Spleen (tissue), 11 donors: ENCODE measurements around the gene UBC. TPM values are rescaled to one million over a fixed set of nuclear protein-coding genes. Genes with fewer than 3 reads are reported as not detected.
"Not testable (repeated sequence)": the region's sequence is repeated elsewhere in the genome, so short reads cannot be mapped to it uniquely, and the experiment has no call there.

Source experiments
- DNase-seq: peaks from one replicate; pipeline ENCODE4 v3.0.0-alpha.2; 2020
- H3K27ac ChIP-seq, 8 donors: fragments of 200-600 bp; sonication (generic) in 7 of 8; 1 replicate in 4 of 8; 2 replicates in 4 of 8; pipeline versions ENCODE4 v1.5.0 to v1.8.0; 2016 to 2021; ENCODE audit warnings: inconsistent platforms in 4 of 8, mild to moderate bottlenecking in 4 of 8, moderate library complexity in 1 of 8
- H3K27me3 ChIP-seq, 7 donors: fragments of 200-600 bp; sonication (generic) in 6 of 7; replicated peaks in 1 of 7; 1 replicate in 4 of 7; 2 replicates in 3 of 7; pipeline versions ENCODE4 v1.5.0 to v1.8.0; 2016 to 2021; ENCODE audit warnings: inconsistent platforms in 3 of 7, mild to moderate bottlenecking in 1 of 7
- H3K36me3 ChIP-seq, 6 donors: fragments of 200-600 bp; sonication (generic) in 5 of 6; 1 replicate in 4 of 6; 2 replicates in 2 of 6; pipeline versions ENCODE4 v1.5.0 to v1.8.0; 2016 to 2021; ENCODE audit warnings: inconsistent platforms in 2 of 6
- H3K4me1 ChIP-seq, 6 donors: fragments of 200-600 bp; sonication (generic) in 5 of 6; 1 replicate in 3 of 6; 2 replicates in 3 of 6; pipeline versions ENCODE4 v1.5.0 to v1.8.0; 2016 to 2021; ENCODE audit warnings: inconsistent platforms in 3 of 6
- H3K4me3 ChIP-seq, 8 donors: fragments of 200-600 bp; sonication (generic) in 7 of 8; 1 replicate in 4 of 8; 2 replicates in 4 of 8; pipeline versions ENCODE4 v1.5.0 to v1.8.0; 2016 to 2021; ENCODE audit warnings: inconsistent platforms in 4 of 8, mild to moderate bottlenecking in 4 of 8, moderate library complexity in 2 of 8
- H3K9me3 ChIP-seq, 8 donors: fragments of 200-600 bp; sonication (generic) in 7 of 8; 1 replicate in 4 of 8; 2 replicates in 4 of 8; pipeline versions ENCODE4 v1.5.0 to v1.8.0; 2016 to 2021; ENCODE audit warnings: inconsistent platforms in 4 of 8
- CTCF ChIP-seq, 11 experiments: fragments of 200-600 bp in 7 of 11; fragments of 450-650 bp in 4 of 11; sonication (generic) in 4 of 11; IDR thresholded peaks in 8 of 11; conservative IDR thresholded peaks in 3 of 11; 1 replicate in 7 of 11; 2 replicates in 4 of 11; pipeline versions ENCODE4 v1.4.0 to v1.8.0; 2016 to 2021; ENCODE audit warnings: antibody characterized with exemption in 11 of 11, inconsistent platforms in 4 of 11, mild to moderate bottlenecking in 1 of 11
- POLR2A ChIP-seq, 3 donors: fragments of 450-650 bp; IDR thresholded peaks; one replicate each; pipeline ENCODE4 v1.5.1; 2017; ENCODE audit warnings: antibody characterized with exemption in 3 of 3, mild to moderate bottlenecking in 1 of 3
- POLR2AphosphoS5 ChIP-seq, 3 donors: sonication (generic); formaldehyde crosslinking; IDR thresholded peaks; one replicate each; pipeline ENCODE4 v1.5.1; 2017; ENCODE audit warnings: antibody characterized with exemption in 3 of 3
- WGBS, 5 donors: extraction: QIAGEN DNeasy Blood & Tissue Kit in 3 of 5; methylation state at CpG; one replicate each; pipeline versions ENCODE4 v1.1.5 to v1.1.7; 2013 to 2018; 5-methylcytosine and 5-hydroxymethylcytosine counted together
- intact Hi-C: fragments of 100-400 bp; cut with DNase I; formaldehyde crosslinking; loops from one replicate; pipeline ENCODE4 v1.15.0; 2023; ENCODE audit warnings: low total_unique reads
- polyA plus RNA-seq, 3 donors: library from polyadenylated mRNA; stranded (reverse); fragments of 200-250 nt; gene quantifications; one replicate each; pipeline ENCODE4 v1.2.1, GENCODE V29; 2013
- total RNA-seq, 7 donors: library from RNA; depleted of rRNA in 3 of 7; stranded (reverse); fragments of >200 nt in 3 of 7; fragmentation: NEBNext Ultra II Directional in 4 of 7; extraction: Animal tissue kit (Norgen Biotek cat#: 25700) in 4 of 7; gene quantifications; one replicate each; pipeline versions ENCODE4 v1.1.0 to v1.2.1, GENCODE V29; 2016 to 2021
- donor health status: healthy with polysubstance abuse.
- donor health status: DM: no; HTN: no; CAD: no; lungs with moderate emphysema.
- donor health status: DM: no; HTN: no; CAD: no.
- donor health status: Bipolar disorder and iron deficiency.
- donor health status: healthy.
- donor health status: DM: no; HTN: no; CAD: no.
- donor health status: DM: yes; HTN: yes; CAD: no.

The UBC gene
- total and polyA plus RNA-seq, 10 donors: 623 to 1,107 (median 865) TPM

DNA sequence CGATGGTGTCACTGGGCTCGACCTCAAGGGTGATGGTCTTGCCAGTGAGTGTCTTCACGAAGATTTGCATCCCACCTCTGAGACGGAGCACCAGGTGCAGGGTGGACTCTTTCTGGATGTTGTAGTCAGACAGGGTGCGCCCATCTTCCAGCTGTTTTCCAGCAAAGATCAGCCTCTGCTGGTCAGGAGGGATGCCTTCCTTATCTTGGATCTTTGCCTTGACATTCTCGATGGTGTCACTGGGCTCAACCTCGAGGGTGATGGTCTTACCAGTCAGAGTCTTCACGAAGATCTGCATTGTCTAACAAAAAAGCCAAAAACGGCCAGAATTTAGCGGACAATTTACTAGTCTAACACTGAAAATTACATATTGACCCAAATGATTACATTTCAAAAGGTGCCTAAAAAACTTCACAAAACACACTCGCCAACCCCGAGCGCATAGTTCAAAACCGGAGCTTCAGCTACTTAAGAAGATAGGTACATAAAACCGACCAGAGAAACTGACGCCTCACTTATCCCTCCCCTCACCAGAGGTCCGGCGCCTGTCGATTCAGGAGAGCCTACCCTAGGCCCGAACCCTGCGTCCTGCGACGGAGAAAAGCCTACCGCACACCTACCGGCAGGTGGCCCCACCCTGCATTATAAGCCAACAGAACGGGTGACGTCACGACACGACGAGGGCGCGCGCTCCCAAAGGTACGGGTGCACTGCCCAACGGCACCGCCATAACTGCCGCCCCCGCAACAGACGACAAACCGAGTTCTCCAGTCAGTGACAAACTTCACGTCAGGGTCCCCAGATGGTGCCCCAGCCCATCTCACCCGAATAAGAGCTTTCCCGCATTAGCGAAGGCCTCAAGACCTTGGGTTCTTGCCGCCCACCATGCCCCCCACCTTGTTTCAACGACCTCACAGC lies 717 bp downstream of the UBC start:
- TF ChIP-seq POLR2A (IDR thresholded peaks at IDR 0.05) (no peak), CTCF (IDR thresholded peaks at IDR 0.05 in 8 of 11, conservative IDR thresholded peaks at IDR 0.05 in 3 of 11) (peak; percentile 70 to 95 (median 89)), POLR2AphosphoS5 (IDR thresholded peaks at IDR 0.05) (no peak)
- H3K27ac ChIP-seq: peak overlapping the region; percentile 98 to 100 (median 100)
- intact Hi-C loops: no loop called here
- H3K9me3 ChIP-seq: no peaks in the 10 kb centered on the region
- peak overlapping the region; percentile 60 to 93 (median 78) for H3K4me3 ChIP-seq
- WGBS, 5 donors: 5 to 14% (median 7%) methylated on average over 26 to 46 of the region's 46 CpGs
- DNase-seq: peak; percentile 98
- peaks cover 56 to 84% (median 76%) of the 10 kb centered on the region in 6 donors for H3K4me1 ChIP-seq
- no peaks in the 10 kb centered on the region for H3K27me3 ChIP-seq
- peaks cover 0 to 40% (median 27%) of the 10 kb centered on the region in 6 donors for H3K36me3 ChIP-seq

- H3K27me3 ChIP-seq, intact Hi-C loops, H3K9me3 ChIP-seq: not testable (repeated sequence)
- Histone ChIP-seq H3K4me1 (peaks cover 45 to 77% (median 66%) of the 10 kb centered on the region in 6 donors), H3K36me3 (peaks cover 0 to 40% (median 27%) of the 10 kb centered on the region in 6 donors), H3K27ac (peak overlapping the region in 3 of 8 donors; percentile 99 to 100 (median 100)), H3K4me3 (peak overlapping the region in 7 of 8 donors; percentile 60 to 88 (median 77))
- TF ChIP-seq POLR2AphosphoS5 (IDR thresholded peaks at IDR 0.05): peak in 2 of 3 donors; percentile 26 to 76
- WGBS, 5 donors: 64 to 84% (median 75%) methylated on average over 14 to 19 of the region's 21 CpGs
- DNase-seq: peak; percentile 54
Observed at GRCh38 chr12:124912529-124913287, 1.7 kb downstream of the UBC start.

- H3K27me3 ChIP-seq, DNase-seq, H3K9me3 ChIP-seq, intact Hi-C loops: not testable (repeated sequence)
- Histone ChIP-seq H3K4me1 (peaks cover 45 to 73% (median 64%) of the 10 kb centered on the region in 6 donors), H3K36me3 (peaks cover 0 to 40% (median 27%) of the 10 kb centered on the region in 6 donors), H3K4me3 (peak overlapping the region in 3 of 8 donors; percentile 9 to 55 (median 18)), H3K27ac (peak overlapping the region in 3 of 8 donors; percentile 19 to 39 (median 27))
- WGBS, 5 donors: 64 to 81% (median 65%) methylated on average over 5 to 6 of the region's 6 CpGs
Observed at GRCh38 chr12:124911521-124911920, 2.9 kb downstream of the UBC start.

DNA sequence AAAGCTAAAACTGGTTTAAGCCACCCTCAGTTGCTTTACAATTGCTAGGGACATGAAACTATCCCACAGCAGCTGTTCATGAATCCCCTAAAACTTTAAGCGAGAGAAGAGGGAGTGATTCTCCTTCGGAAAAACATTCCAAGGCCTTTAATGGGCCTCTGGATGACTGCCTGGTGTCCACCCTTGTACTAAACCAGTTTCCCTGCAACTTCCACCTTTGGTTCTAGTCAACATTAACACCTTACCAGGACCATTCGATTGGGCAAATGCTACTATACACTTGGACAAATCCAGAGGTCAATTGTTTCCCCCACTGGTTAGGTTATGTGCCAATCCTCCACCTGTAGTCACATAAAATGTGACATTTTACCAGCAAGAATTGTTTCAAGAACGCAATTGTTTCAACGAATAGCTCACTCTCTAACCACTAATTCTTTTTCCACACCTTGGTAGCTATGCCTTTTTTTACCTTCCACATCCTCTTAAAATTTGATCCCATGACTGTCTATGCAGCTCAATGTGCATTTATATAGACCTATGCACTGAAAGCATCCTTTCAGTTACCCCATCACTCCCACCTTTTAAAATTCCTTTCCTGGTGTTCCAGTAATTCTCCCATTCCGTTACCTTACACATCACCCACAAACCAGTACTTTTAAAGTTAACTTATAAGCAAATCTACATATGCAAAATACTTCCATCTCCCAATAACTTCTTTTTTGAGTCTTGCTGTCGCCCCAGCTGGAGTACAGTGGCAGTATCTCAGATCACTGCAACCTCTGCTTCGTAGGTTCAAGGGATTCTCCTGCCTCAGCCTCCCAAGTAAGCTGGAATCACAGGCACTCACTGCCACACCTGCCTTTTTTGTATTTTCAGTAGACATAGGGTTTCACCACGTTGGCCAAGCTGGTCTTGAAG lies 3.6 kb downstream of the UBC start:
- WGBS, 5 donors: 61 to 76% (median 69%) methylated on average over 9 of the region's 9 CpGs
- Histone ChIP-seq H3K9me3 (no peaks in the 10 kb centered on the region), H3K36me3 (peaks cover 0 to 40% (median 27%) of the 10 kb centered on the region in 6 donors), H3K27ac (peak overlapping the region; percentile 19 to 58 (median 30)), H3K4me3 (peak overlapping the region in 3 of 8 donors; percentile 9 to 55 (median 18)), H3K4me1 (peaks cover 39 to 73% (median 63%) of the 10 kb centered on the region in 6 donors), H3K27me3 (no peaks in the 10 kb centered on the region)
- peak in 1 of 3 donors; percentile 18 for TF ChIP-seq POLR2A (IDR thresholded peaks at IDR 0.05)
- TF ChIP-seq CTCF (IDR thresholded peaks at IDR 0.05 in 8 of 11, conservative IDR thresholded peaks at IDR 0.05 in 3 of 11): no peak
- TF ChIP-seq POLR2AphosphoS5 (IDR thresholded peaks at IDR 0.05): peak in 1 of 3 donors; percentile 78
- intact Hi-C loops: no loop called here
- no peak for DNase-seq
